GM18517 (cell line): ENCODE results near the gene ZWILCH.
"Not testable (repeated sequence)": the region's sequence is repeated elsewhere in the genome, so short reads cannot be mapped to it uniquely, and the experiment has no call there.

Experiments used
- ATAC-seq: cut with Tn5 transposase; IDR thresholded peaks from one replicate; pipeline ENCODE4 v1.9.1; 2021; ENCODE audit warnings: mild to moderate bottlenecking, moderate library complexity; ENCODE audit not compliant: unreplicated experiment

ZWILCH gene

GRCh38 chr15:66486887-66487286 is 18.2 kb upstream of the ZWILCH start:
- no peak for ATAC-seq

- no peak for ATAC-seq
Observed at GRCh38 chr15:66488525-66488924, 16.6 kb upstream of the ZWILCH start.

GRCh38 chr15:66489179-66489791 is 15.8 kb upstream of the ZWILCH start:
- no peak for ATAC-seq

GRCh38 chr15:66491846-66492245 is 13.3 kb upstream of the ZWILCH start:
- ATAC-seq, result no peak

GRCh38 chr15:66494262-66494661 is 10.9 kb upstream of the ZWILCH start:
- ATAC-seq, result no peak

GRCh38 chr15:66496951-66497501 is 8.1 kb upstream of the ZWILCH start:
- ATAC-seq, result peak; percentile 12

- ATAC-seq, result peak; percentile 79
Observed at GRCh38 chr15:66497502-66498455, 7.3 kb upstream of the ZWILCH start, which contains the start of gene SNAPC5. Gene SNAPC5 (minus strand): TSS chr15:66497762. CDS start chr15:66497731, 31 bp downstream.

GRCh38 chr15:66498501-66499386 is 6.4 kb upstream of the ZWILCH start:
- ATAC-seq, result no peak

GRCh38 chr15:66500346-66500745 is 4.8 kb upstream of the ZWILCH start:
- ATAC-seq, result not testable (repeated sequence)

GRCh38 chr15:66502491-66502890 is 2.6 kb upstream of the ZWILCH start:
- no peak for ATAC-seq

- ATAC-seq, result not testable (repeated sequence)
Observed at GRCh38 chr15:66503041-66503648, 2.0 kb upstream of the ZWILCH start.

- no peak for ATAC-seq
Observed at GRCh38 chr15:66503780-66504562, 1.2 kb upstream of the ZWILCH start.

- ATAC-seq, result no peak
Observed at GRCh38 chr15:66505430-66505811, 295 bp downstream of the ZWILCH start.

GRCh38 chr15:66505818-66506217 is 692 bp downstream of the ZWILCH start:
- no peak for ATAC-seq

- ATAC-seq, result no peak
Observed at GRCh38 chr15:66508293-66508883, 3.3 kb downstream of the ZWILCH start.

- no peak for ATAC-seq
Observed at GRCh38 chr15:66514586-66514985, 9.5 kb downstream of the ZWILCH start.

- no peak for ATAC-seq
Observed at GRCh38 chr15:66515901-66516322, 10.8 kb downstream of the ZWILCH start.

GRCh38 chr15:66523926-66524325 is 18.8 kb downstream of the ZWILCH start:
- ATAC-seq, result no peak

- ATAC-seq, result no peak
Observed at GRCh38 chr15:66524838-66525237, 19.7 kb downstream of the ZWILCH start.
